GM12878 (cell line): ENCODE measurements around the gene ST6GALNAC3. TPM values are rescaled to one million over a fixed set of nuclear protein-coding genes. Genes with fewer than 3 reads are reported as not detected.

ENCODE experiments used
- ATAC-seq: fragments of 200-7000 bp; cut with Tn5 transposase; 3 replicates; pipeline ENCODE4 v1.9.1; 2020; ENCODE audit warnings: mild to moderate bottlenecking, moderate library complexity
- BruUV-seq: library from RNA; stranded (reverse); fragments of 400-500 nt; replicated peaks from 2 replicates; lab custom pipeline; 2021; lab: Mats Ljungman, UMichigan
- CTCF ChIA-PET: fragments of 300-600 bp; sonication (Branson Sonifier 250); formaldehyde crosslinking; extraction: SDS; loops from one replicate; lab custom pipeline; 2021; ENCODE audit warnings: inconsistent platforms; lab: Yijun Ruan, JAX
- POLR2A ChIA-PET: fragments of 350-600 bp; formaldehyde crosslinking; extraction: SDS; loops from one replicate; lab custom pipeline; 2021; ENCODE audit warnings: inconsistent platforms; lab: Charles Lee
- RAD21 ChIA-PET: fragments of 300-600 bp; sonication (Branson Sonifier 250); formaldehyde crosslinking; loops from one replicate; lab custom pipeline; 2023; ENCODE audit warnings: antibody characterized with exemption; ENCODE audit not compliant: unreplicated experiment; lab: Charles Lee
- SMC1A ChIA-PET: fragments of 300-600 bp; sonication (Branson Sonifier 250); formaldehyde crosslinking; loops from one replicate; lab custom pipeline; 2023; ENCODE audit not compliant: unreplicated experiment, uncharacterized antibody; lab: Charles Lee
- DNase-seq: peaks from one replicate; pipeline ENCODE4 v3.0.0-alpha.2; 2011; ENCODE audit warnings: low read depth, low spot score
- FAIRE-seq: peaks from 3 replicates; lab custom pipeline; 2011; peaks lifted over from hg19 to GRCh38; lab: Jason Lieb, UNC
- H2AFZ ChIP-seq: 2 replicates; pipeline ENCODE4 v1.6.0; 2011; ENCODE audit warnings: low read depth, low read length, control low read depth; ENCODE audit not compliant: control insufficient read depth
- H3K27ac ChIP-seq: 2 replicates; pipeline ENCODE4 v1.5.1; 2011; ENCODE audit warnings: control low read depth; ENCODE audit not compliant: control insufficient read depth, insufficient read depth
- H3K27me3 ChIP-seq, 2 experiments: replicated peaks in 1 of 2; 2 replicates each; pipeline versions ENCODE4 v1.6.0 to v1.6.1; 2011; ENCODE audit warnings: low read length in 1 of 2; ENCODE audit not compliant: control insufficient read depth in 2 of 2, insufficient read depth in 2 of 2
- H3K36me3 ChIP-seq, 2 experiments: 2 replicates each; pipeline ENCODE4 v1.5.1; 2011; ENCODE audit warnings: low read length in 1 of 2; ENCODE audit not compliant: control insufficient read depth in 2 of 2, insufficient read depth in 2 of 2
- H3K4me1 ChIP-seq: 2 replicates; pipeline ENCODE4 v1.6.1; 2011; ENCODE audit warnings: mild to moderate bottlenecking, low read length, moderate library complexity, mixed read lengths; ENCODE audit not compliant: control insufficient read depth, insufficient read depth
- H3K4me2 ChIP-seq: 2 replicates; pipeline ENCODE4 v1.6.0; 2011; ENCODE audit warnings: control low read depth; ENCODE audit not compliant: control insufficient read depth, insufficient read depth
- H3K4me3 ChIP-seq: fragments of 200-600 bp; sonication (generic); 2 replicates; pipeline ENCODE4 v1.5.1; 2016
- H3K79me2 ChIP-seq: 2 replicates; pipeline ENCODE4 v1.6.0; 2011; ENCODE audit warnings: low read length; ENCODE audit not compliant: control insufficient read depth, insufficient read depth
- H3K9ac ChIP-seq: 2 replicates; pipeline ENCODE4 v1.8.0; 2011; ENCODE audit warnings: low read length, control low read depth, mixed read lengths; ENCODE audit not compliant: control insufficient read depth, insufficient read depth
- H3K9me3 ChIP-seq: replicated peaks from 3 replicates; pipeline ENCODE4 v1.5.1; 2011; ENCODE audit warnings: mild to moderate bottlenecking, low read length; ENCODE audit not compliant: control insufficient read depth, insufficient read depth
- H4K20me1 ChIP-seq: 2 replicates; pipeline ENCODE4 v1.6.0; 2011; ENCODE audit not compliant: control insufficient read depth, insufficient read depth
- CREB1 ChIP-seq: IDR thresholded peaks from 2 replicates; pipeline ENCODE4 v1.6.1; 2012; ENCODE audit warnings: low read depth, mild to moderate bottlenecking, inconsistent platforms
- CREM ChIP-seq: IDR thresholded peaks from 2 replicates; pipeline ENCODE4 v1.6.1; 2014; ENCODE audit warnings: antibody characterized with exemption, low read depth
- HDAC2 ChIP-seq: fragments of 200-600 bp; sonication (generic); IDR thresholded peaks from 2 replicates; pipeline ENCODE4 v1.6.1; 2017
- IRF4 ChIP-seq: IDR thresholded peaks from 2 replicates; pipeline ENCODE4 v1.6.1; 2011; ENCODE audit warnings: low read depth, low read length
- TBL1XR1 ChIP-seq: IDR thresholded peaks from 2 replicates; pipeline ENCODE4 v1.6.1; 2012; ENCODE audit warnings: low read depth, low read length, improper control_type of control experiment
- ZBED1 ChIP-seq: IDR thresholded peaks from 2 replicates; pipeline ENCODE4 v1.6.1; 2016; ENCODE audit warnings: borderline replicate concordance
- ZNF687 ChIP-seq: fragments of 450-650 bp; IDR thresholded peaks from 2 replicates; pipeline ENCODE4 v1.6.1; 2017; ENCODE audit warnings: mild to moderate bottlenecking, moderate library complexity
- WGBS: methylation state at CpG from one replicate; pipeline ENCODE4 v1.1.6; 2016; ENCODE audit warnings: low lambda C conversion rate; ENCODE audit not compliant: insufficient replicate concordance, insufficient coverage; ENCODE audit errors: missing lambda C conversion rate; 5-methylcytosine and 5-hydroxymethylcytosine counted together
- in situ Hi-C: fragments of 300-500 bp; cut with MboI; formaldehyde crosslinking; loops from 9 replicates; pipeline ENCODE4 v1.14.3; 2018; ENCODE audit warnings: mixed read lengths
- intact Hi-C: fragments of 100-400 bp; cut with micrococcal nuclease; formaldehyde crosslinking; loops from one replicate; pipeline ENCODE4 v1.14.2; 2022; ENCODE audit not compliant: unreplicated experiment
- polyA plus RNA-seq, 11 experiments: library from polyadenylated mRNA; depleted of rRNA in 4 of 11; unstranded in 6 of 11; stranded (reverse) in 5 of 11; fragments of >200 nt; fragmentation: Nextera tagmentation in 4 of 11; fragmentation: Illumina TruSeq in 1 of 11; extraction: Ambion mirVana in 4 of 11; extraction: Trizol in 1 of 11; gene quantifications; 1 replicate in 1 of 11; 2 replicates in 10 of 11; pipeline versions ENCODE4 v1.2.1 to v1.2.3, GENCODE V29; 2011 to 2016; ENCODE audit warnings: inconsistent platforms in 2 of 11, missing spikeins in 2 of 11, low read depth in 1 of 11
- total RNA-seq, 4 experiments: library from RNA; depleted of rRNA in 3 of 4; stranded (reverse); fragments of >200 nt in 3 of 4; fragmentation: Illumina TruSeq in 1 of 4; extraction: Trizol in 1 of 4; gene quantifications; 2 replicates each; pipeline versions ENCODE4 v1.2.1 to v1.2.3, GENCODE V29; 2013 to 2021

The ST6GALNAC3 gene
- total and polyA plus RNA-seq, 10 of the 15 experiments (the other 5 are each of a cell fraction or from before 2014, with no cell fraction given): 0.04 to 0.68 (median 0.18) TPM; not detected in 3

DNA sequence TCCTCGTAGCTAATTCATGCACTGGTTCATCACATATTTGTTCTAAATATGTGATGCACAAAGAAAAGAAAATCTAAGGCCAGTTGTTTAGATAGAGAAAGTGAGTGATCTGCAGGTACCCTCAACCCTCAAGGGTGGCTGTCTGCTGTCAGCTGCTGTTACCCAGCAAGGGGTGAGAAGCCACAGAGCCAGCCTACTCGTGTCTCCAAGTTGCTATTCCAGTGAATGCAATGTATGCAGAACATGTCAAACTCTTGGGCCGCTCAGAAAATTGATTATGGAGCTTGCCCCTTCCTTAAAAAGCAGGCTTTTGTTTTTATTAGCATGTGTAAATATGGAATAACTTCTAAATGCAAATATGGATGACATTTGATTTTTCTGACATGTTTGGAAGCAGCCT, 456.4 kb downstream of the ST6GALNAC3 start:
- H3K4me2 ChIP-seq: no peak overlapping the region
- no peaks in the 10 kb centered on the region for H3K27me3 ChIP-seq
- DNase-seq (no peak), FAIRE-seq (no peak), ATAC-seq (no peak)
- no peak overlapping the region for H2AFZ ChIP-seq
- 2% methylated on average over 3 of the region's 3 CpGs for WGBS
- TF ChIP-seq TBL1XR1 (no peak), ZBED1 (no peak), ZNF687 (no peak), IRF4 (no peak), CREM (no peak), CREB1 (no peak), HDAC2 (no peak)
- no peaks in the 10 kb centered on the region for H4K20me1 ChIP-seq
- no peaks in the 10 kb centered on the region for H3K4me1 ChIP-seq
- no peak overlapping the region for H3K9ac ChIP-seq
- intact Hi-C loops (no loop called here), in situ Hi-C loops (no loop called here)
- POLR2A ChIA-PET: no interaction called here
- RAD21 ChIA-PET: no interaction called here
- no peaks in the 10 kb centered on the region for H3K9me3 ChIP-seq
- H3K27ac ChIP-seq: no peak overlapping the region
- no peaks in the 10 kb centered on the region for H3K79me2 ChIP-seq
- H3K36me3 ChIP-seq: no peaks in the 10 kb centered on the region
- SMC1A ChIA-PET: no interaction called here
- CTCF ChIA-PET: interaction anchor here (0.8 kb wide), 1 partner anchor 14 kb away, joined by 3 read pairs; no protein-coding TSS in a partner anchor
- no peak overlapping the region for H3K4me3 ChIP-seq
- no TSS peak for BruUV-seq
